Mesenchymal stem cell (in vitro differentiated cells and primary cell): Measurements from ENCODE around the gene DYNLL2.

ENCODE experiments used
- DNase-seq: peaks from one replicate; pipeline ENCODE4 v3.0.0-alpha.2; 2013
- H2AFZ ChIP-seq: one replicate; pipeline ENCODE4 v1.6.1; 2013; ENCODE audit warnings: low read depth, mild to moderate bottlenecking, control low read depth, inconsistent platforms, low read length, moderate library complexity
- H2AK5ac ChIP-seq: 2 replicates; pipeline ENCODE4 v1.6.1; 2013; ENCODE audit warnings: low read length, moderate library complexity, mild to moderate bottlenecking, inconsistent platforms; ENCODE audit not compliant: severe bottlenecking
- H2BK120ac ChIP-seq: one replicate; pipeline ENCODE4 v1.6.1; 2013; ENCODE audit warnings: low read depth, mild to moderate bottlenecking, inconsistent platforms, low read length, moderate library complexity
- H2BK12ac ChIP-seq, 2 experiments: one replicate each; pipeline ENCODE4 v1.6.1; 2013; ENCODE audit warnings: inconsistent platforms in 2 of 2, low read length in 2 of 2, mild to moderate bottlenecking in 2 of 2, moderate library complexity in 2 of 2, control low read depth in 1 of 2
- H2BK15ac ChIP-seq: one replicate; pipeline ENCODE4 v1.6.1; 2013; ENCODE audit warnings: mild to moderate bottlenecking, low read depth, inconsistent platforms; ENCODE audit not compliant: poor library complexity, severe bottlenecking
- H2BK5ac ChIP-seq: 2 replicates; pipeline ENCODE4 v1.6.1; 2013; ENCODE audit warnings: low read depth, mild to moderate bottlenecking, low read length, control low read depth, inconsistent platforms; ENCODE audit not compliant: poor library complexity, severe bottlenecking
- H3K14ac ChIP-seq, 2 experiments: one replicate each; pipeline ENCODE4 v1.6.1; 2013; ENCODE audit warnings: inconsistent platforms in 2 of 2, low read length in 2 of 2, control low read depth in 1 of 2, mild to moderate bottlenecking in 1 of 2, moderate library complexity in 1 of 2
- H3K18ac ChIP-seq, 2 experiments: one replicate each; pipeline ENCODE4 v1.6.1; 2013; ENCODE audit warnings: inconsistent platforms in 2 of 2, low read length in 2 of 2, control low read depth in 1 of 2, low read depth in 1 of 2, mild to moderate bottlenecking in 1 of 2
- H3K23ac ChIP-seq, 2 experiments: one replicate each; pipeline ENCODE4 v1.6.1; 2013; ENCODE audit warnings: inconsistent platforms in 2 of 2, low read length in 2 of 2, mild to moderate bottlenecking in 2 of 2, moderate library complexity in 2 of 2, control low read depth in 1 of 2
- H3K27ac ChIP-seq: 2 replicates; pipeline ENCODE4 v1.5.1; 2013; ENCODE audit warnings: mild to moderate bottlenecking, moderate library complexity, low read length, control low read depth, inconsistent platforms; ENCODE audit not compliant: poor library complexity, severe bottlenecking
- H3K27me3 ChIP-seq, 2 experiments: 2 replicates each; pipeline versions ENCODE4 v1.6.1 to v1.7.0; 2013; ENCODE audit warnings: low read length in 2 of 2, mild to moderate bottlenecking in 2 of 2, moderate library complexity in 2 of 2, control low read depth in 1 of 2, inconsistent platforms in 1 of 2; ENCODE audit not compliant: control insufficient read depth in 1 of 2, insufficient read depth in 1 of 2
- H3K36me3 ChIP-seq, 2 experiments: 2 replicates each; pipeline versions ENCODE4 v1.6.1 to v1.7.0; 2013; ENCODE audit warnings: low read length in 2 of 2, control low read depth in 1 of 2, inconsistent platforms in 1 of 2, low read depth in 1 of 2, mild to moderate bottlenecking in 1 of 2; ENCODE audit not compliant: insufficient read depth in 2 of 2, control insufficient read depth in 1 of 2
- H3K4ac ChIP-seq, 2 experiments: one replicate each; pipeline ENCODE4 v1.6.1; 2013; ENCODE audit warnings: inconsistent platforms in 2 of 2, low read length in 2 of 2, mild to moderate bottlenecking in 2 of 2, moderate library complexity in 2 of 2, control low read depth in 1 of 2, low read depth in 1 of 2
- H3K4me1 ChIP-seq: 2 replicates; pipeline ENCODE4 v1.6.1; 2013; ENCODE audit warnings: low read depth, low read length, control low read depth; ENCODE audit not compliant: control insufficient read depth, insufficient read depth
- H3K4me2 ChIP-seq: 2 replicates; pipeline ENCODE4 v1.6.1; 2013; ENCODE audit warnings: low read length, mild to moderate bottlenecking, inconsistent platforms; ENCODE audit not compliant: poor library complexity, severe bottlenecking
- H3K4me3 ChIP-seq, 2 experiments: 2 replicates each; pipeline versions ENCODE4 v1.5.1 to v1.7.0; 2013; ENCODE audit warnings: low read length in 2 of 2, mild to moderate bottlenecking in 2 of 2, control low read depth in 1 of 2, low read depth in 1 of 2; ENCODE audit not compliant: insufficient read depth in 1 of 2
- H3K79me1 ChIP-seq: replicated peaks from 2 replicates; pipeline ENCODE4 v1.6.1; 2013; ENCODE audit warnings: mild to moderate bottlenecking, control low read depth, low read length, inconsistent platforms; ENCODE audit not compliant: poor library complexity, severe bottlenecking
- H3K9ac ChIP-seq: 2 replicates; pipeline ENCODE4 v1.7.0; 2013; ENCODE audit warnings: mild to moderate bottlenecking, low read length, moderate library complexity
- H3K9me3 ChIP-seq: 2 replicates; pipeline ENCODE4 v1.7.0; 2013; ENCODE audit warnings: mild to moderate bottlenecking, low read length; ENCODE audit not compliant: control insufficient read depth
- H4K8ac ChIP-seq: one replicate; pipeline ENCODE4 v1.6.1; 2013; ENCODE audit warnings: inconsistent platforms, mild to moderate bottlenecking, low read length, moderate library complexity
- H4K91ac ChIP-seq: one replicate; pipeline ENCODE4 v1.6.1; 2013; ENCODE audit warnings: mild to moderate bottlenecking, low read length, inconsistent platforms
- WGBS: methylation state at CpG from one replicate; pipeline ENCODE4 v1.1.7; 2013; ENCODE audit warnings: mixed read lengths; 5-methylcytosine and 5-hydroxymethylcytosine counted together

Gene DYNLL2

DNA sequence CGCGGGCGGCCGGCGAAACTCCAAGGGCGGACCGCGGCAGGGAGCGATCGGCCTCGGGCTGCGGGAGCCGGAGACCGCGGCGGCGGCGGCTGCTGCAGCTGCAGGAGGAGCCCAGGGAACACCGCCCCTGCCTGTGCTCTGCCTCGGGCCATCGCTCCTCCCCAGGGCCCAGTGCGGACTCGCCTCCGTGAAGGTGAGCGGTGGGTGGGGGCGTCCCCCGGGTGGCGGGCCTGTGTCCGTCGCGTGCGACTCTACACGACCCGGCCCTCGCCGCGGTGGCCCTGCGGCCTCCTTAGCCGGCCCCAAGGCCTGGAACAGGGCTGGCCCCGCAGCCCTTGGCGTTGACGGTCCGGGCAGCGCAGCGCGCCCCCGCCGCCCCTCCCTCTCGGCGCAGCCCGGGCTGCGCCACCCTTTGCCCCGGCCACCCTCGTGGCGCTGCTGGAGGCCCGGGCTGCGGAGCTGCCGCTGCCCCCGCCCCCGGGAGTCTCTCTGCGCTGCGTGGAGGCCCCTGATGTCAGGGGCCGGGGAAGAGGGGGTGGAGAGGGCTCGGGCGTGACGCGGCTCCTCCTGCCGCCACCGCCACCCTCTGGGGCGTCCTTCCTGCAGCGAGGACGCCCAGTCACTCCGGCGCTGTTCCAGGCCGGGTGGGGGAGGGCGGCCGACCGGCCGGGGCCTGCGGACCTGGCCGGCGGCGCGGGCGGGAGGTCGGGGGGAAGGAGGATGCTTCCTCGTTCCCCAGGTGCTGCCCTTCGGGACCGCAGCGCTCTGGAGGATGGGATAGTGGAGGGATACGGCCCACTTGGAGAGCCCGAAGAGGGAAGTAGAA, 485 bp downstream of the DYNLL2 start:
- H3K14ac ChIP-seq, result peak overlapping the region in 1 of 2 experiments; percentile 98
- H3K27ac ChIP-seq, result no peak overlapping the region
- H3K4me3 ChIP-seq, result peak overlapping the region; percentile 95 to 96
- H3K27me3 ChIP-seq, result peaks cover 10 to 11% of the 10 kb centered on the region in 2 experiments
- peaks cover 14% of the 10 kb centered on the region for H3K4me1 ChIP-seq
- peak overlapping the region; percentile 92 to 97 for H3K18ac ChIP-seq
- DNase-seq, result peak; percentile 77
- H2AFZ ChIP-seq, result no peak overlapping the region
- H2BK15ac ChIP-seq, result no peak overlapping the region
- peaks cover 10% of the 10 kb centered on the region for H3K79me1 ChIP-seq
- no peak overlapping the region for H2BK120ac ChIP-seq
- peaks cover 16 to 39% of the 10 kb centered on the region in 2 experiments for H3K36me3 ChIP-seq
- H2BK12ac ChIP-seq, result peak overlapping the region in 1 of 2 experiments; percentile 68
- H2AK5ac ChIP-seq, result no peak overlapping the region
- H3K23ac ChIP-seq, result peak overlapping the region; percentile 23 to 97
- H4K8ac ChIP-seq, result peak overlapping the region; percentile 20
- H3K9ac ChIP-seq, result peak overlapping the region; percentile 92
- H3K4me2 ChIP-seq, result peak overlapping the region; percentile 89
- H3K4ac ChIP-seq, result peak overlapping the region; percentile 54 to 96
- H3K9me3 ChIP-seq, result no peaks in the 10 kb centered on the region
- under 1% methylated on average over 64 of the region's 92 CpGs for WGBS
- H2BK5ac ChIP-seq, result peak overlapping the region; percentile 40
- peak overlapping the region; percentile 92 for H4K91ac ChIP-seq

DNA sequence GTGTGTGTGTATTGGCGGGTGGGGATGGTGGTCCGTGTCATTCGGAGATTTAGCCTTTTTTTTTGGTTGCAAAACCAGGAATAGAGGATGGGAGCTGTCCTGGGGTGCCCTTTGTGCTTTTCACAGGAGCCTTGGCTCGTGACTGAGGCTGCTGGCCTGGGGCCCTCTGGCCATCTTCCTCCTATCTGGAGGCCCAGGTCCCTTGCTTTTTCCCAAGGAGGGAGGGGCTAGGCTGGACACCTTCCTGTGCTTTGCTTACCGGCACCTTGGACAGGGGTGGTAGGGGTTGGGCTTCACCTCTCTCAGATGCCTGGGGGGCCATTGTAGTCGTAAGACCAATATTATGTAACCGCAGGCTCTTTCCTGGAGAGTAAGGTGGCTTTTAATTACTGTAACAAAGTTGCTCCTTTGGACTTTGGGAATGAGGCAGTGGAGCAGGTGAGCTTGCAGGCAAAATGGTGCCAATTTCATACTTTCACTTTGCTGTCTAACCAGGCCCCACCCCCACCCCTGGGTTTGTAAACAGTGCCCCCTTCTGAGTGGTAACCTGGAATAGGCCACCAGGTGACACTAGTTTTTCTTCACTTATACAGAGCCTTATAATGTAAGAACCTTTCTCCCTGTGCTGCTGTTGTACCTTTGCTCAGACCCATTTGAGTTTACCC, 1.2 kb downstream of the DYNLL2 start:
- Histone ChIP-seq H4K8ac (no peak overlapping the region), H3K4me2 (peak overlapping the region; percentile 89), H3K4me3 (peak overlapping the region; percentile 95 to 96), H2BK12ac (no peak overlapping the region), H2BK5ac (no peak overlapping the region), H2AFZ (no peak overlapping the region), H3K18ac (peak overlapping the region in 1 of 2 experiments; percentile 81), H2BK15ac (no peak overlapping the region), H3K9ac (peak overlapping the region; percentile 92), H3K4ac (peak overlapping the region in 1 of 2 experiments; percentile 35), H2BK120ac (no peak overlapping the region), H4K91ac (no peak overlapping the region), H2AK5ac (no peak overlapping the region), H3K23ac (no peak overlapping the region), H3K4me1 (peaks cover 14% of the 10 kb centered on the region), H3K79me1 (peaks cover 14% of the 10 kb centered on the region), H3K9me3 (no peaks in the 10 kb centered on the region), H3K14ac (peak overlapping the region in 1 of 2 experiments; percentile 44), H3K36me3 (peaks cover 23 to 46% of the 10 kb centered on the region in 2 experiments), H3K27me3 (peaks cover 5 to 7% of the 10 kb centered on the region in 2 experiments), H3K27ac (no peak overlapping the region)
- DNase-seq, result peak; percentile 27
- under 1% methylated on average over 7 of the region's 7 CpGs for WGBS

DNA sequence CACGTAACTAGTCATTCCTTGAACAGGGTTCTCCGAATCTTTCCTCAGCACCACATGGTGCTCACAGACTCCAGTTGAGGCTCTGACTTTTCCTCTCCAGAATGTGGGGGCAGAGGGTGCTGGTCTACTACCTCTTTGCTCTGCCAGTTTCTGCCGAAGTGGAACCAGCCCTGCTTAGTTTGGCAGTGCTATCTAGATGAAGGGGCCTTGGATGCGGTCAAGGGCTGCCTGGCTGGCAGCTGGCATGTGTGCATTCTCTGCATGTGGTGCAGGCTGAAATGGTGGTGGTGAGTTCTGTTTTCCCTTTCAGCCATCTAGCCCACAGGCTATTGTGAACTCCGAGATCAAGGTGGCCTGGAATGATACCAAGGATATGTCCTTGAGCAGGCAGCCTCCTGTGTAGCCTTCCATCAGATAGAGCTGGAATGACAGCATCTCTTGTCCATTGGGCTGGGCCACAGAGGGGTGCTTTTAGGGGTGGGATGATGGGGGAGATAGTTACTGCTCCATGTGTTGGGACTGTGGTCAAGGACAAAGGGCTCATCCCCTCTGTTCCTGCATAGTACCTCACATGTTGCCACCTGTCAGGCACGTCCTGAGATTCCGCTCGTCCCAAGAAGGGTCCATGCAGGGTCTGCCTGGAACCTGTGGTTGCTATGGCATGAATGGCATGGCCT, 2.0 kb downstream of the DYNLL2 start:
- Histone ChIP-seq H3K14ac (no peak overlapping the region), H3K4me2 (no peak overlapping the region), H2BK15ac (no peak overlapping the region), H3K79me1 (peaks cover 21% of the 10 kb centered on the region), H3K27ac (no peak overlapping the region), H2BK120ac (no peak overlapping the region), H4K91ac (no peak overlapping the region), H3K9ac (peak overlapping the region; percentile 92), H2AK5ac (no peak overlapping the region), H3K4ac (no peak overlapping the region), H3K23ac (no peak overlapping the region), H3K36me3 (peaks cover 28 to 53% of the 10 kb centered on the region in 2 experiments), H2BK12ac (no peak overlapping the region), H2BK5ac (no peak overlapping the region), H3K4me3 (peak overlapping the region in 1 of 2 experiments; percentile 95), H3K18ac (no peak overlapping the region), H3K27me3 (no peaks in the 10 kb centered on the region), H4K8ac (no peak overlapping the region), H2AFZ (no peak overlapping the region), H3K4me1 (peaks cover 14% of the 10 kb centered on the region), H3K9me3 (no peaks in the 10 kb centered on the region)
- 85% methylated on average over 8 of the region's 8 CpGs for WGBS
- no peak for DNase-seq
